GM12801 (cell line): ENCODE data around the gene ADAMTS12.

ENCODE experiments used
- CTCF ChIP-seq: IDR thresholded peaks from one replicate; pipeline ENCODE4 v1.5.1; 2011; ENCODE audit warnings: control low read depth; ENCODE audit not compliant: insufficient read length; ENCODE audit errors: extremely low read depth

Gene ADAMTS12

GRCh38 chr5:33764786-33765185 lies 127.0 kb downstream of the ADAMTS12 start:
- no peak for TF ChIP-seq CTCF

GRCh38 chr5:33763435-33763834 lies 128.4 kb downstream of the ADAMTS12 start:
- TF ChIP-seq CTCF, result no peak

GRCh38 chr5:33762859-33763258 lies 128.9 kb downstream of the ADAMTS12 start:
- TF ChIP-seq CTCF, result no peak

- no peak for TF ChIP-seq CTCF
These were observed 130.7 kb downstream of the ADAMTS12 start for GRCh38 chr5:33761139-33761538.

GRCh38 chr5:33758737-33759136 lies 133.1 kb downstream of the ADAMTS12 start:
- no peak for TF ChIP-seq CTCF

DNA sequence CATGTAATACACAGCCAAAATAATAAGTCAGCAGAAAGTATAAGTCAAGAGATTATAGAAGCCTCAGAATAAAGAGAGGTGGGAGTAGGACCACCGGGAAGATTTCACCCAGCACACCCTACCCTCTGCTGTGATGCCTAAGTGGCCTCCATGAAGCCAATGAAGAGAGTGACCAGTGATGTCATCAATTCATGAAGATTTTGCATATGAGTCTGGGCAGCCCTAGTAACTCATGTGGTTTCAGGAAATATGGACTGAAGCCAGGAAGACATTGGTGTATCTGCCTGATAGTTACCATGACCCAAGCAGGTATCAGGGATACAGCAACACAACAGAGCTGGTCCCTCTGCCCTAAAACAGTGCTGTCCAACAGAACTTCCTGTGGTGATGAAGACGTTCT lies 135.3 kb downstream of the ADAMTS12 start:
- TF ChIP-seq CTCF, result no peak

- no peak for TF ChIP-seq CTCF
These were observed 136.6 kb downstream of the ADAMTS12 start for GRCh38 chr5:33755231-33755630.

- no peak for TF ChIP-seq CTCF
These were observed 138.1 kb downstream of the ADAMTS12 start for GRCh38 chr5:33753704-33754103.
